Stimulated activated CD4-positive, alpha-beta T cell treated with anti-CD3 and anti-CD28 coated beads, Interleukin-12 subunit alpha, Interleukin-12 subunit beta, amount 100 ng/mL, for 48 hours (primary cell): ENCODE measurements around the gene FOXC1.

Source experiments
- DNase-seq, 3 donors: peaks; one replicate each; pipeline ENCODE4 v3.0.0-alpha.2; 2020; ENCODE audit warnings: low read depth in 2 of 3, low spot score in 1 of 3

Gene FOXC1

GRCh38 chr6:1640476-1640875 is 30.8 kb downstream of the FOXC1 start:
- no peak for DNase-seq

GRCh38 chr6:1641343-1641885 is 31.7 kb downstream of the FOXC1 start:
- no peak for DNase-seq

DNA sequence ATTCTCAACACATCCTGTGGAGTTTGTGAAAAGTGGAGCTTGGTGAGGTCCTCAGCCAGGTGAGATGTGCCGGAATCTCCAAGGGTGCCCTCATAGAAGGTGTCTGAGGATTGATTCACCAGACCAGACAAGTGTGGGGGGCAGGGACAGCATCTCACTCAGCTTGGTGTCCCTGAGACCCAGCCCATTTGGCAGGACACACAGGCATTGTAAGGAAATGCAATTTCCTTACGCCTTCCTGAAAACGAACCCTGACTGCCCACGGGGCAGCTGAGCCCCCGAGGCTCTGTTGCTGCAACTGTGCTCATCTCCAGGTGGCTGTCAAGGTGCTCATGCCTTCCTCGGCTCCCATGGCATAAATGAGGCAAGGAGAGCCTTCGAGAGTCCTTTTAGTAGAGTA is 33.4 kb downstream of the FOXC1 start:
- no peak for DNase-seq

GRCh38 chr6:1643830-1644445 is 34.2 kb downstream of the FOXC1 start:
- no peak for DNase-seq

DNA sequence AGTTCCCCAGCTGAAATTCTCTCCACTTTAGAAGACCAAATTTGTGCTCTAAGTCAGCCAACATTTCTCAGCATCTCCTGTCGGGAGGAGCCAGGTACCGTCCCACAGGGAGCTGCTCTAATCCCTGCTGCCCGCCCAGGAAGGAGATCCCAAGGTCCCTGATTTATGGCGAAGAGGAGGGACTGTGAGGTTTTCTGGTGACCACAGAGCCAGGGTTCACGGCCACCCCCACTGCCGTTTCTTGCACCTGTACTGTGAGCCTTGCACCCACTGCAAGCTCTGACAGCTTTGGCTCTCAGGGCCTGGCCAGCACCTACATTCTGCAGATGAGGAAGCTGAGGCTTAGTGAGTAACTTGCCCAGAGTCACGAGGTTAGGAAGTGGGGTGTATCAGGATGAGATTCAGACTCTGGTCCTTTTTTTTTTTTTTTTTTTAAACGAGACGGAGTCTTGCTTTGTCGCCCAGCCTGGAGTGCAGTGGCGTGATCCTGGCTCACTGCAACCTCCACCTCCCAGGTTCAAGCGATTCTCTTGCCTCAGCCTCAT is 34.9 kb downstream of the FOXC1 start:
- no peak for DNase-seq

- DNase-seq, result no peak
Measured at GRCh38 chr6:1645466-1646185, 35.9 kb downstream of the FOXC1 start.

DNA sequence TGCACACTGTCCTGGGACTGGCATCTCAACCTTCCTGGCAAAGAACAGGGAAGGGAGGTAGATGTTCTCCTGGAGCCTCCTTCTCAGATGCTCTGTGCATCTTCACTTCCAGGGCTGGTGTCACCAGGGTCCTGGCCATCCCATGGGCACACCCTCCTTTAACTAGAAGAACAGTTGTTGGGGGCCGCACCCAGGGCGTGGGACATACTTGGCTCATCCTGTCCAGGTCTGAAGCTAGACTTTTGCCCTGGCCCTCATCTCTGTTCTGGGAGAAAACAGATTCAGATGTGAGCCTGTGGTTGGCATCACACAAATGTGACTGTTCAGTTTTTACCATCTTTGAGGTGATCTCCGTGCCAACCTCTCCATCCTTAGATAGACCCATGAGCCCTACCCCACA is 41.6 kb downstream of the FOXC1 start:
- no peak for DNase-seq

GRCh38 chr6:1652842-1653241 is 43.1 kb downstream of the FOXC1 start:
- no peak for DNase-seq

DNA sequence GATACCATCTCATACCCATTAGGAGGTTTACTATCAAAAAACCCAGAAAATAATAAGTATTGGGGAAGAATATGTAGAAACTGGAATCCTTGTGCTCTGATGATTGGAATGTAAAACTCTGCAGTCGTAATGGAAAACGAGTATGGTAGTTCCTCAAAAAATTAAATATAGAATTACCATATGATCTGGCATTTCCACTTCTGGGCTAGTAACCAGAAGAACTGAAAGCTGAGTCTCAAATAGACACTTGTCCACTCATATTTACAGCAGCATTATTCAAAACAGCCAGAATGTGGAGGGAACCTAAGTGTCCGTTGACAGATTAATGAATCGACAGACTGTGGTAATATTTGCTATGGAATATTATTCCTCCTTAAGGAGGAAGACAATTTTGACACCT is 44.3 kb downstream of the FOXC1 start:
- no peak for DNase-seq

GRCh38 chr6:1657116-1657770 is 47.5 kb downstream of the FOXC1 start:
- no peak for DNase-seq

DNA sequence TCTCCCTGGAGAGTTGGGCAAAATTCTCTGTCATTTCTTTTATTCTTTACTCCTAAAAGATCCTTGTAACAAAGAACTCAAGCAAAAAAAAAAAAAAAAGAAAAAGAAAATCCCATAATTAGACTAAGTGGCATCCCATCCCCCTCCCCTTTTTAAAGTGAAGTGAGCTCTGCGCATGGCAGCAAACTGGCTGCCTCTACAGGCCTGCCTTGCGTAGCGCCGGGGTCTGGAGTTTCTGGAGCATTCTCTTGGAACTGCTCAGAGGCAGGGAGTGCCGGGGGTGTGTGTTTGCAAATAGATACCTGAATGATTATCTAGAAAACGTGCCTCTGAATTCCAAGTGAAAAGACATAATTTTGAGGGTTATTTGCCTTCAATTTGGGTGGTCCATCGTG is 48.1 kb downstream of the FOXC1 start:
- DNase-seq, result no peak

DNA sequence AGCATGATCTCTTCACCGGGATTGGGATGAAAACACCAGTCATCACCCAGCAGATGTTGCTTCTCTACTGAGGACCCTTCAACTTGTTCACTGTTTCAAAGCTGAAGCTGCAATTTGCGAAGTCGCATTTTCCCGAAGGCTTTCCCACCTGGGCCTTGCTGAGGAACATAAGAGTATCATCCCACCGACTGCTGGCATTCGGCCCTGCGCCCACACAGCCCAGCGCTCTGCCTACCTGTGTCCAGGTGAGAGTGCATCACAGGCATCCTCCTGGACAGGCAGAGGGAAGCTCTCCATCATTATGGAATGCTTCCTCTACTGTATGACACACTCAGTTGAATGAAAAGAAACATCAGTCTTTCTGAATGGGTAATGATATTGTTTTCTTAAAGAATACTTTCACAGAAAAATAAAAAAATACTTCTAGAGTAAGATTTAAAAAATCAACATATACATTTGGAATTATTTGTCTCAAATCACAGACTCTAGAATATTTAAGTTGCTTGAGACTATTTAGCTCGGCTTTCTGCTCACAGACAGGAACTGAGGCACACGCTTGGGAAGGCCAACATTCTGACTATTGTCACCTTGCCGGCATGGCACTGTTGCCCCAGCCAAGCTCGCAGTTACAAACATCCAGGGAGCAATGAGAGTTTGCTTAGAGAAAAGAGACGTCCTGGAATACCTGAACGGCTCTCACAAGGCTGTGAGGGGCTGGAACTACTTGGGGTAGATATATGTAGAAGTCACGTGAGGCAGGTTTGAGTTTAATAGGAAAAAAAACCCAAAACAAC is 48.7 kb downstream of the FOXC1 start:
- no peak for DNase-seq

GRCh38 chr6:1659816-1660215 is 50.1 kb downstream of the FOXC1 start:
- DNase-seq, result no peak

GRCh38 chr6:1662534-1662933 is 52.8 kb downstream of the FOXC1 start:
- DNase-seq, result no peak
